ENCODE results near the gene CCDC83.

CCDC83 gene

GRCh38 chr11:85855341-85855656 lies at the start of gene CCDC83:
Gene CCDC83 (plus strand): TSS chr11:85855383. CDS start chr11:85865124, 9,741 bp downstream.
- no peak for DNase-seq (ENCODE audit: low read depth in 1 of 2, low spot score in 1 of 2)
- in situ Hi-C loops (cut with HindIII; ENCODE audit: low pct_unique_long_range_greater_than_20kb, low sequenced_read_pairs): no loop called here
- TF ChIP-seq JUND (IDR thresholded peaks at IDR 0.05; ENCODE audit: low read depth): no peak

GRCh38 chr11:85805387-85805786 lies 49.8 kb upstream of the CCDC83 start:
- in situ Hi-C loops (cut with HindIII; ENCODE audit: low pct_unique_long_range_greater_than_20kb, low sequenced_read_pairs): no loop called here
- TF ChIP-seq JUND (IDR thresholded peaks at IDR 0.05; ENCODE audit: low read depth): no peak
- DNase-seq (ENCODE audit: low read depth in 1 of 2, low spot score in 1 of 2): no peak

- no peak for DNase-seq (ENCODE audit: low read depth in 1 of 2, low spot score in 1 of 2)
- TF ChIP-seq JUND (IDR thresholded peaks at IDR 0.05; ENCODE audit: low read depth): no peak
- in situ Hi-C loops (cut with HindIII; ENCODE audit: low pct_unique_long_range_greater_than_20kb, low sequenced_read_pairs): no loop called here
Observed at GRCh38 chr11:85806016-85806415, 49.2 kb upstream of the CCDC83 start.

GRCh38 chr11:85806876-85807275 lies 48.3 kb upstream of the CCDC83 start:
- no peak for TF ChIP-seq JUND (IDR thresholded peaks at IDR 0.05; ENCODE audit: low read depth)
- no peak for DNase-seq (ENCODE audit: low read depth in 1 of 2, low spot score in 1 of 2)
- in situ Hi-C loops (cut with HindIII; ENCODE audit: low pct_unique_long_range_greater_than_20kb, low sequenced_read_pairs): no loop called here

- no peak for TF ChIP-seq JUND (IDR thresholded peaks at IDR 0.05; ENCODE audit: low read depth)
- DNase-seq (ENCODE audit: low read depth in 1 of 2, low spot score in 1 of 2): no peak
- in situ Hi-C loops (cut with HindIII; ENCODE audit: low pct_unique_long_range_greater_than_20kb, low sequenced_read_pairs): no loop called here
Observed at GRCh38 chr11:85809191-85809590, 46.0 kb upstream of the CCDC83 start.

- in situ Hi-C loops (cut with HindIII; ENCODE audit: low pct_unique_long_range_greater_than_20kb, low sequenced_read_pairs): no loop called here
- DNase-seq (ENCODE audit: low read depth in 1 of 2, low spot score in 1 of 2): no peak
- TF ChIP-seq JUND (IDR thresholded peaks at IDR 0.05; ENCODE audit: low read depth): no peak
Observed at GRCh38 chr11:85809863-85810262, 45.3 kb upstream of the CCDC83 start.

GRCh38 chr11:85810521-85810870 lies 44.7 kb upstream of the CCDC83 start:
- in situ Hi-C loops (cut with HindIII; ENCODE audit: low pct_unique_long_range_greater_than_20kb, low sequenced_read_pairs): no loop called here
- no peak for TF ChIP-seq JUND (IDR thresholded peaks at IDR 0.05; ENCODE audit: low read depth)
- no peak for DNase-seq (ENCODE audit: low read depth in 1 of 2, low spot score in 1 of 2)

GRCh38 chr11:85810871-85811611 lies 44.1 kb upstream of the CCDC83 start, which contains the start of gene SYTL2:
Gene SYTL2 (minus strand): TSS chr11:85811141. CDS start chr11:85757725, 53,416 bp downstream.
- TF ChIP-seq JUND (IDR thresholded peaks at IDR 0.05; ENCODE audit: low read depth): no peak
- DNase-seq (ENCODE audit: low read depth in 1 of 2, low spot score in 1 of 2): peak; percentile 85 to 89
- in situ Hi-C loops (cut with HindIII; ENCODE audit: low pct_unique_long_range_greater_than_20kb, low sequenced_read_pairs): no loop called here

GRCh38 chr11:85811624-85812023 lies 43.6 kb upstream of the CCDC83 start:
- in situ Hi-C loops (cut with HindIII; ENCODE audit: low pct_unique_long_range_greater_than_20kb, low sequenced_read_pairs): no loop called here
- DNase-seq (ENCODE audit: low read depth in 1 of 2, low spot score in 1 of 2): no peak
- no peak for TF ChIP-seq JUND (IDR thresholded peaks at IDR 0.05; ENCODE audit: low read depth)

- in situ Hi-C loops (cut with HindIII; ENCODE audit: low pct_unique_long_range_greater_than_20kb, low sequenced_read_pairs): no loop called here
- no peak for DNase-seq (ENCODE audit: low read depth in 1 of 2, low spot score in 1 of 2)
- TF ChIP-seq JUND (IDR thresholded peaks at IDR 0.05; ENCODE audit: low read depth): no peak
Observed at GRCh38 chr11:85813721-85814120, 41.5 kb upstream of the CCDC83 start.

GRCh38 chr11:85815186-85815931 lies 39.8 kb upstream of the CCDC83 start:
- TF ChIP-seq JUND (IDR thresholded peaks at IDR 0.05; ENCODE audit: low read depth): no peak
- no peak for DNase-seq (ENCODE audit: low read depth in 1 of 2, low spot score in 1 of 2)
- in situ Hi-C loops (cut with HindIII; ENCODE audit: low pct_unique_long_range_greater_than_20kb, low sequenced_read_pairs): no loop called here

GRCh38 chr11:85819441-85819840 lies 35.7 kb upstream of the CCDC83 start:
- DNase-seq (ENCODE audit: low read depth in 1 of 2, low spot score in 1 of 2): no peak
- TF ChIP-seq JUND (IDR thresholded peaks at IDR 0.05; ENCODE audit: low read depth): no peak
- in situ Hi-C loops (cut with HindIII; ENCODE audit: low pct_unique_long_range_greater_than_20kb, low sequenced_read_pairs): no loop called here

GRCh38 chr11:85821636-85822035 lies 33.5 kb upstream of the CCDC83 start:
- in situ Hi-C loops (cut with HindIII; ENCODE audit: low pct_unique_long_range_greater_than_20kb, low sequenced_read_pairs): no loop called here
- peak in 1 of 2 experiments; percentile 58 for DNase-seq (ENCODE audit: low read depth in 1 of 2, low spot score in 1 of 2)
- no peak for TF ChIP-seq JUND (IDR thresholded peaks at IDR 0.05; ENCODE audit: low read depth)

All from T47D (cell line).